Esophagus muscularis mucosa (tissue), 4 donors: Measurements from ENCODE around the gene IDH2. TPM values are rescaled to one million over a fixed set of nuclear protein-coding genes. Genes with fewer than 3 reads are reported as not detected.

Experiments
- DNase-seq: peaks from one replicate; pipeline ENCODE4 v3.0.0-alpha.2; 2017; ENCODE audit errors: extremely low spot score
- H3K27ac ChIP-seq, 4 donors: fragments of 200-600 bp; sonication (generic); replicated peaks in 1 of 4; 1 replicate in 3 of 4; 2 replicates in 1 of 4; pipeline ENCODE4 v1.5.1; 2016 to 2019; ENCODE audit warnings: mild to moderate bottlenecking in 1 of 4
- H3K27me3 ChIP-seq, 4 donors: fragments of 200-600 bp; sonication (generic); one replicate each; pipeline versions ENCODE4 v1.5.1 to v1.6.0; 2016 to 2019
- H3K36me3 ChIP-seq, 4 donors: fragments of 200-600 bp; sonication (generic); one replicate each; pipeline ENCODE4 v1.5.1; 2016 to 2019
- H3K4me1 ChIP-seq, 4 donors: fragments of 200-600 bp; sonication (generic); one replicate each; pipeline ENCODE4 v1.5.1; 2016 to 2019
- H3K4me3 ChIP-seq, 4 donors: fragments of 200-600 bp; sonication (generic); 1 replicate in 2 of 4; 2 replicates in 2 of 4; pipeline ENCODE4 v1.5.1; 2016 to 2019; ENCODE audit warnings: mild to moderate bottlenecking in 4 of 4, moderate library complexity in 1 of 4
- H3K9me3 ChIP-seq, 4 donors: fragments of 200-600 bp; sonication (generic); 1 replicate in 3 of 4; 2 replicates in 1 of 4; pipeline ENCODE4 v1.5.1; 2016 to 2019
- CTCF ChIP-seq, 3 experiments: fragments of 200-600 bp in 2 of 3; fragments of 450-650 bp in 1 of 3; sonication (generic) in 2 of 3; IDR thresholded peaks; one replicate each; pipeline ENCODE4 v1.5.1; 2017 to 2019; ENCODE audit warnings: antibody characterized with exemption in 3 of 3, mild to moderate bottlenecking in 2 of 3, moderate library complexity in 1 of 3
- EP300 ChIP-seq: sonication (generic); formaldehyde crosslinking; IDR thresholded peaks from one replicate; pipeline ENCODE4 v1.6.1; 2017; ENCODE audit warnings: antibody characterized with exemption
- POLR2A ChIP-seq: fragments of 450-650 bp; IDR thresholded peaks from one replicate; pipeline ENCODE4 v1.6.1; 2017; ENCODE audit warnings: antibody characterized with exemption, moderate library complexity, mild to moderate bottlenecking, low read depth
- POLR2AphosphoS5 ChIP-seq, 2 donors: sonication (generic); formaldehyde crosslinking; IDR thresholded peaks; one replicate each; pipeline ENCODE4 v1.6.1; 2017; ENCODE audit warnings: antibody characterized with exemption in 2 of 2
- WGBS: methylation state at CpG from one replicate; pipeline ENCODE4 v1.1.5; 2018; 5-methylcytosine and 5-hydroxymethylcytosine counted together
- intact Hi-C: fragments of 100-400 bp; cut with DNase I; formaldehyde crosslinking; loops from one replicate; pipeline ENCODE4 v1.15.1; 2023
- total RNA-seq, 4 donors: library from RNA; depleted of rRNA; stranded (reverse); fragments of >200 nt; gene quantifications; one replicate each; pipeline versions ENCODE4 v1.1.0 to v1.2.1, GENCODE V29; 2016

Gene IDH2
- total RNA-seq, 4 donors from 2014 or later: 119 to 228 (median 171) TPM

- TF ChIP-seq CTCF (IDR thresholded peaks at IDR 0.05) (no peak), POLR2AphosphoS5 (IDR thresholded peaks at IDR 0.05) (no peak), EP300 (no peak), POLR2A (no peak)
- Histone ChIP-seq H3K36me3 (no peaks in the 10 kb centered on the region), H3K4me1 (peaks cover 9 to 56% (median 33%) of the 10 kb centered on the region in 4 donors), H3K27me3 (no peaks in the 10 kb centered on the region), H3K4me3 (no peak overlapping the region), H3K9me3 (no peaks in the 10 kb centered on the region), H3K27ac (no peak overlapping the region)
- no peak for DNase-seq
- intact Hi-C loops: no loop called here
- 68% methylated on average over 6 of the region's 6 CpGs for WGBS
Observed at GRCh38 chr15:90040618-90041017, 61.6 kb downstream of the IDH2 start.

- peaks cover 12 to 56% (median 39%) of the 10 kb centered on the region in 4 donors for H3K4me1 ChIP-seq
- 72% methylated on average over 3 of the region's 5 CpGs for WGBS
- no peak overlapping the region for H3K4me3 ChIP-seq
- intact Hi-C loops: no loop called here
- H3K36me3 ChIP-seq: no peaks in the 10 kb centered on the region
- no peak overlapping the region for H3K27ac ChIP-seq
- no peaks in the 10 kb centered on the region for H3K9me3 ChIP-seq
- no peaks in the 10 kb centered on the region for H3K27me3 ChIP-seq
- TF ChIP-seq POLR2AphosphoS5 (IDR thresholded peaks at IDR 0.05) (no peak), POLR2A (no peak), CTCF (IDR thresholded peaks at IDR 0.05) (no peak), EP300 (no peak)
- DNase-seq: no peak
Observed at GRCh38 chr15:90039996-90040395, 62.3 kb downstream of the IDH2 start.

- no peaks in the 10 kb centered on the region for H3K9me3 ChIP-seq
- H3K4me1 ChIP-seq: peaks cover 23 to 67% (median 50%) of the 10 kb centered on the region in 4 donors
- 85% methylated on average over 3 of the region's 3 CpGs for WGBS
- no peak overlapping the region for H3K27ac ChIP-seq
- no peaks in the 10 kb centered on the region for H3K36me3 ChIP-seq
- no peak for DNase-seq
- H3K27me3 ChIP-seq: no peaks in the 10 kb centered on the region
- intact Hi-C loops: no loop called here
- TF ChIP-seq CTCF (IDR thresholded peaks at IDR 0.05) (no peak), POLR2A (no peak)
- H3K4me3 ChIP-seq: no peak overlapping the region
Observed at GRCh38 chr15:90038632-90039095, 63.6 kb downstream of the IDH2 start.

- Histone ChIP-seq H3K27ac (no peak overlapping the region), H3K36me3 (no peaks in the 10 kb centered on the region), H3K4me1 (peaks cover 23 to 67% (median 56%) of the 10 kb centered on the region in 4 donors), H3K9me3 (no peaks in the 10 kb centered on the region), H3K27me3 (no peaks in the 10 kb centered on the region), H3K4me3 (no peak overlapping the region)
- no peak for DNase-seq
- intact Hi-C loops: no loop called here
- TF ChIP-seq POLR2AphosphoS5 (IDR thresholded peaks at IDR 0.05): no peak
- no peak for TF ChIP-seq POLR2A
- no peak for TF ChIP-seq CTCF (IDR thresholded peaks at IDR 0.05)
- TF ChIP-seq EP300: no peak
- 68% methylated on average over 8 of the region's 14 CpGs for WGBS
Observed at GRCh38 chr15:90037961-90038631, 64.2 kb downstream of the IDH2 start.

- intact Hi-C loops: no loop called here
- no peaks in the 10 kb centered on the region for H3K9me3 ChIP-seq
- H3K4me1 ChIP-seq: peaks cover 23 to 64% (median 61%) of the 10 kb centered on the region in 4 donors
- H3K4me3 ChIP-seq: no peak overlapping the region
- H3K36me3 ChIP-seq: no peaks in the 10 kb centered on the region
- no peaks in the 10 kb centered on the region for H3K27me3 ChIP-seq
- no peak for TF ChIP-seq EP300
- TF ChIP-seq POLR2AphosphoS5 (IDR thresholded peaks at IDR 0.05): no peak
- no peak for TF ChIP-seq POLR2A
- TF ChIP-seq CTCF (IDR thresholded peaks at IDR 0.05): no peak
- DNase-seq: no peak
- no peak overlapping the region for H3K27ac ChIP-seq
- 90% methylated on average over 5 of the region's 5 CpGs for WGBS
Observed at GRCh38 chr15:90037511-90037860, 64.8 kb downstream of the IDH2 start.
